GM19468 (cell line): ENCODE results near the gene RLBP1.

Experiments used
- ATAC-seq: cut with Tn5 transposase; IDR thresholded peaks from one replicate; pipeline ENCODE4 v1.9.1; 2021; ENCODE audit warnings: mild to moderate bottlenecking, moderate library complexity, moderate number of reproducible peaks; ENCODE audit not compliant: unreplicated experiment; ENCODE audit errors: extremely low read depth

The RLBP1 gene

GRCh38 chr15:89179966-89180875 lies 41.2 kb downstream of the RLBP1 start:
- ATAC-seq: no peak

GRCh38 chr15:89178307-89178977 lies 42.9 kb downstream of the RLBP1 start:
- no peak for ATAC-seq

DNA sequence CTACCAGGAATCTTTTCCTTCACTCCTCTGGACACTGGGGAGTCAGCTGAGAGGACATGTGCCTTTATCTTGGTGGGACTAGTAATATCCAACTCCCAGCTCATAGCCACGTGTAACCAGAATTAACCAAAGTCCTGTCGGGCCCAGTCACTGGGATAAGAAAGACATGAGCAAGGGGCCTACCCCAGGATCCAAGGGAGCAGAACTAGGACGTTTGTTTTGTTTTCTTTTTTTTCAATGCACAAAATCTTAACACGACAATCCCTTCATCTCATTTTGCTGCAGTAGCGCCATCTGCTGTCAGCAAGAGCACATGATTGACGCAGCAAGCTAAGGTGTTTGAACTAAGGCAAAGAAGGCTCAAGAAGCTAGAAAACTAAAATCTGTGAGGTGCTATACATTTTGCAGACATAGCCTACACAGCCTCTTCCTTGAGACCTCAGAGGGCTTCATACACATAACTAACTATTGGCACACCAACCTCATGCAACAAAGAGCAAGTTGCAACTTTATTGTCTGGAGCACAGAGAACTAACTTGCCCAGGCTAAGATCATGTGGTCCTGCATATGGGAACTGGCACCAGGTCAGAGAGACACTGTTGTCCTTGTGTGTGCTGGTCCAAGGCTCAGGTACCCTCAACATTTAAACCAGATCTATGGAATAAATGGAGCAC lies 43.6 kb downstream of the RLBP1 start:
- ATAC-seq: no peak

GRCh38 chr15:89177116-89177515 lies 44.3 kb downstream of the RLBP1 start:
- no peak for ATAC-seq

GRCh38 chr15:89175617-89176191 lies 45.7 kb downstream of the RLBP1 start:
- no peak for ATAC-seq

DNA sequence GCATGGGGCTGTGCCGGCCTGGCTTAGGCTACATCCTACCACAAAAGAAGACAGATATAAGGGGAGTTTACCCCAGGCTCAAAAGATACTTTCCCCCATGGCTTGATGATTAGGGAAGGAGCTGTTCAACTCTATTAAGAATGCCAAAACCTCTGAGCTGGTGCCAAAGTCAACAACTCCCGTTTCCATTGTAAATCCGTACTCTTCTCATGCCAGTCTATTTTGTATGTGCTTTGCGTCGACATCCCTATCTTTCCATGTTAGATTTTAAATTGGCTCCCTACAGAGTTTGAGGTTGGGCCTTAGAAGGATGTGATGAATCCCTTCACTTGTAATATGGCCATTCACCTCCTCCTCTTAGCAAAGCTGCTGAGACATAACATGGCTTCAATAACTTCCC lies 46.9 kb downstream of the RLBP1 start:
- ATAC-seq: no peak

GRCh38 chr15:89172921-89173320 lies 48.5 kb downstream of the RLBP1 start:
- no peak for ATAC-seq

GRCh38 chr15:89171136-89172072 lies 50.0 kb downstream of the RLBP1 start:
- no peak for ATAC-seq

DNA sequence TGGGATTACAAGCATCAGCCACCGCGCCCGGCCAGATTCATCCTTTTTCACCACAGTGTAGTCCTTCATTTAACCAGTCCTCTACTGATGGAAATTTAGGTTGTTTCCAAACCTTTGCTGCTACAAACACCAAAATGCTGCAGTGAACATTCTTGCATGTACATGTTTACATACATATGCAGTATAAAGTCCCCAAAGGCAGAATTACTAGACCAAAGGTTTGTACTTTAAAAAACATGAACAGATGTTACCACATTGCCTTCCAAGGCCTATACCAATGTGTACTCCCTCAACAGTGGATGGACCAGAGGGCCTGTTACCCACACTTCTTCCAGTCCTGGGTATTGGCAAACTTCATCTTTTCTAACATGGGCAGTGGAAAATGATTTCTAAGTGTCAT lies 51.0 kb downstream of the RLBP1 start:
- ATAC-seq: no peak

DNA sequence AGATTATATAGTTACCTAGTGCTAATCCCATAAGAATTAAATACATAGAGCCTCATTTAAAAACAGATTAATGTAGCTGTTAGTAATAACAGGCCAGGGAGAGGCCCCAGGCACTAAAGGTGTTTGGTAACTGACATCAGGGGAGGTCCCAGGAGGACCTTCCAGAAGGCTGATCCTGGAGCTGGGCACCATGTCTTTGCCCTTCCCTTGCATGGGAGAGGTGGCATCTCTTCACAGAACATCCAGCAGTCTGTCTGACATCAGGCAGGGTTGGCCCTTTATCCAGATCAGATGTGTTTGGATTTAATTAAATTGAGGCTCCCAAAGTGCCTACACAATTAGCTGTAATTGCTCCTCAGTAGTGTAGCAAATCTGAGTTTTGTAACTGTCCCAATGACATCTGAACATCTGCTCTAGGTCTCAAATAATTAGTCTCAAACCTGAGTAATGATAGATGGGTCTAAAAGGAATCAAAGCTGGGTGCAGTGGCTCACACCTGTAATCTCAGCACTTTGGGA lies 53.0 kb downstream of the RLBP1 start:
- no peak for ATAC-seq

DNA sequence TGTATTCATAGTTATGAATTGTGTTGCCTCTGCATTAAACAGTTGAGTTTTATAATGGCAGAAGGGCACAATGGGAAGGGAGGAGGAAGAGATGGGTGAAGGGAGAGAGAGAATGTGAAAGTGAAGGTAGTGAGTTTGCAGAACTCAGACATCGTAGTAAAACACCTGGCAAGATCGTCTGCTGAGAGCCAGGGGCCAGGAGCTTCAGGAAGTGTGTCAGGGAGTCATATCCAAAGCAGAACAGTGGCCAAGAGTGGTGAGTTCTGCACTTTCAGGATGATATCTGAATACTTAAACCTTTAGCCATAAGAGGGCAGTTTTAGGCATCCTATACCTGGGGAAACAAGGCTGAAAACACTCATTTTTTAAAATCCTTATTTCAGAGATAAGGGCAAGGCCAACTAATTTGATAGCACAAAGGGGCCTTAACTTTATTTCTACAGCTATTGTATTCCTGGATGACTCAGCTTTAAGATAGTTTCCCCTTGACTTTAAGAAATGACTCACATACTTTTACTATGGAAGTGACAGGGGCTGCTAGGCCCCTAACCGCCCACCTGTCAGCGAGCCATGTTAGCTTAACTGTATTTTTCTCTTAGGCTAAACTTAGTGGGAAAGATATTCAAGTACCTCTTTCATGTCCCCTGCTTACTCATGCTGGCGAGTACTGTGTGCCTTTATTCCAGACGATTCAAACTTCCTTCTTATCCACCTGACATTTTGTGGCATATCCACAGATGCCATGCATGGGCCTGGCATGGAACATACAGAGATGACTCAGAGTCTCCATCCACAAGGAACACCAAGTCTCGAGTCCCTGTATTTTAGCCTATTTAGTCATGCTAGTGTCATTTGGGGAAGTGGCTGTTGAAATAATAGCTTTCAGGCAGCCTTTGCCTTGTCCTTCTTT lies 53.9 kb downstream of the RLBP1 start:
- ATAC-seq: peak; percentile 74

DNA sequence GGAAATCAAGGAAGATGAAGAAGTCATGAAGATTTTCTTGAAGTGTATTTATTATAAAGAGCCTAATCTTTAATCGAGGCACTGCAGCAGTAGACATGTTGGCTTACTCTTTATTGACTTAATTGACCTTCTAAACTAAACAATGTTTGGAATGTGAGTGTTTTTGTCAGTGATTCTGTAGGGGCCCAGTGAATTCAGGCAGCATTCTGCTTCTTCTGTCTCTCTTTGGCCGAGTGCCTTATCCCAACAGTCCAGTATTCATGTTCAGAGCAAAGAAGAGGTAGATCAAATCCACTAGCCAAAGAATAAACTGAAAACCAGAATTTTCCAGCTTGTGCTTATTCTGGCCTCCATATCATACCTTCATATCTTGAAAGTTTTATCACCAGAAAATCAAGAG lies 55.7 kb downstream of the RLBP1 start:
- ATAC-seq: no peak

- no peak for ATAC-seq
These were observed 56.6 kb downstream of the RLBP1 start for GRCh38 chr15:89164712-89165211.

DNA sequence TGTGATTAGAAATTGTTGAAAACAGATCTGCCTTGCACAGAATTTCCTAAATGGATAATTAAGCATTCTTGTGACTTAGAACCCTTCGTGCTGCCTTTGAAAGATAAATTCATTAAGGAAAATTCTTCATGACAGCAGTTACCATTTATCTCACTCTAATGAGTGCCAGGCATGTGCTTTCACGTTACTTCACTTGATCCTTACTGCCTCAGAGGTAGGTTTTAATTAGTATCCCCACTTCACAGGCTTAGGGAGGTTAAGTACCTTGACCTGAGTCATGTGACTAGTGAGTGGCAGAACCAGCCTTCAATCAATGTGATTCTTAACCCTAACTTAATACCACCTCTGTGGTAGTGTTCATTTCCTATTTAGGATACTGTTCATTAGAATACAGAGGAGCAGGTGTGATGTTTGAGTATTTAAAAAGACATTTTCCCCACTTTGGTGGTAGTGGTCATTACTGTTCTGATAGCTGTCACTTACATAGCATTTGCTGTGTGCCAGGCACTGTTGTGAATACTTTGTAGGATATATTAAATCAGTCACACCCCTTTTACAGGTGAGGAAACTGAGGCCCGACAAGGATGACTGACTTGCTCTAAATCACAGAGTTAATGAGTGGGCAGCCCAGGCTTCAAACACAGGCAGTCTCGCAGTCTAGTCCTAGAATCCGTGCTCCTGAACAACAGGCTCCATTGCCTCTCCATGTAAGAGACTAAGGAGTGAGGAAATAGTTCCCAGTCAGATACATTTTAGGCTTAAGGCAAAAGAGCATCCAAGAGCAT lies 57.9 kb downstream of the RLBP1 start:
- ATAC-seq: no peak

- no peak for ATAC-seq
These were observed 59.7 kb downstream of the RLBP1 start for GRCh38 chr15:89161666-89162065.
